H9 (cell line): ENCODE data around the gene LLGL2. TPM values are rescaled to one million over a fixed set of nuclear protein-coding genes. Genes with fewer than 3 reads are reported as not detected.

Source experiments
- DNase-seq: peaks from one replicate; pipeline ENCODE4 v3.0.0-alpha.2; 2017
- H2AFZ ChIP-seq: one replicate; pipeline ENCODE4 v1.6.1; 2013; ENCODE audit warnings: mild to moderate bottlenecking, low read length, control low read depth, moderate library complexity
- H2AK5ac ChIP-seq: 2 replicates; pipeline ENCODE4 v1.6.1; 2013; ENCODE audit warnings: low read length, control low read depth, mixed read lengths; ENCODE audit not compliant: insufficient read length
- H2BK120ac ChIP-seq: one replicate; pipeline ENCODE4 v1.6.1; 2013; ENCODE audit warnings: low read depth, mild to moderate bottlenecking, low read length, control low read depth, inconsistent platforms; ENCODE audit not compliant: poor library complexity, severe bottlenecking
- H2BK12ac ChIP-seq: 2 replicates; pipeline ENCODE4 v1.6.1; 2013; ENCODE audit warnings: low read length, control low read depth, mixed read lengths, low read depth; ENCODE audit not compliant: insufficient read length
- H2BK15ac ChIP-seq: 2 replicates; pipeline ENCODE4 v1.6.1; 2013; ENCODE audit warnings: low read depth, low read length, control low read depth
- H2BK20ac ChIP-seq: one replicate; pipeline ENCODE4 v1.6.1; 2013; ENCODE audit warnings: low read depth, mild to moderate bottlenecking, low read length, control low read depth, inconsistent platforms; ENCODE audit not compliant: poor library complexity, severe bottlenecking
- H2BK5ac ChIP-seq: 2 replicates; pipeline ENCODE4 v1.6.1; 2013; ENCODE audit warnings: low read length, control low read depth, mixed read lengths; ENCODE audit not compliant: insufficient read length
- H3K14ac ChIP-seq: 2 replicates; pipeline ENCODE4 v1.6.1; 2013; ENCODE audit warnings: low read length, control low read depth; ENCODE audit not compliant: insufficient read depth
- H3K18ac ChIP-seq: 2 replicates; pipeline ENCODE4 v1.6.1; 2013; ENCODE audit warnings: low read depth, mild to moderate bottlenecking, mixed read lengths, low read length, control low read depth; ENCODE audit not compliant: insufficient read length
- H3K23ac ChIP-seq: 2 replicates; pipeline ENCODE4 v1.6.1; 2013; ENCODE audit warnings: low read length, control low read depth, mixed read lengths, low read depth; ENCODE audit not compliant: insufficient read length
- H3K23me2 ChIP-seq: 2 replicates; pipeline ENCODE4 v1.6.1; 2013; ENCODE audit warnings: low read depth, mild to moderate bottlenecking, mixed read lengths, low read length, control low read depth; ENCODE audit not compliant: insufficient read length, poor library complexity, severe bottlenecking
- H3K27ac ChIP-seq: 2 replicates; pipeline ENCODE4 v1.5.1; 2013; ENCODE audit warnings: low read length, control low read depth, mixed read lengths, low read depth; ENCODE audit not compliant: insufficient read length
- H3K27me3 ChIP-seq: 2 replicates; pipeline ENCODE4 v1.6.1; 2013; ENCODE audit warnings: low read length, control low read depth, inconsistent platforms; ENCODE audit not compliant: insufficient read depth
- H3K4ac ChIP-seq: 2 replicates; pipeline ENCODE4 v1.6.1; 2013; ENCODE audit warnings: low read depth, mild to moderate bottlenecking, control low read depth, inconsistent platforms, low read length, moderate library complexity
- H3K4me1 ChIP-seq: 2 replicates; pipeline ENCODE4 v1.6.1; 2013; ENCODE audit warnings: low read length, control low read depth, inconsistent platforms; ENCODE audit not compliant: insufficient read depth
- H3K4me2 ChIP-seq: 2 replicates; pipeline ENCODE4 v1.6.1; 2013; ENCODE audit warnings: low read length, control low read depth, mixed read lengths; ENCODE audit not compliant: insufficient read length, insufficient read depth
- H3K56ac ChIP-seq: 2 replicates; pipeline ENCODE4 v1.6.1; 2013; ENCODE audit warnings: low read depth, mild to moderate bottlenecking, mixed read lengths, low read length, control low read depth; ENCODE audit not compliant: insufficient read length
- H3K79me1 ChIP-seq: 2 replicates; pipeline ENCODE4 v1.6.1; 2013; ENCODE audit warnings: low read depth, mild to moderate bottlenecking, moderate library complexity, low read length, control low read depth, inconsistent platforms; ENCODE audit not compliant: insufficient read depth, poor library complexity, severe bottlenecking
- H3K79me2 ChIP-seq: 2 replicates; pipeline ENCODE4 v1.6.1; 2013; ENCODE audit warnings: low read length, control low read depth, inconsistent platforms; ENCODE audit not compliant: insufficient read depth
- H3K9ac ChIP-seq: 2 replicates; pipeline ENCODE4 v1.6.1; 2013; ENCODE audit warnings: low read length, control low read depth, mixed read lengths; ENCODE audit not compliant: insufficient read length; ENCODE audit errors: extremely low read depth
- H3K9me3 ChIP-seq: one replicate; pipeline ENCODE4 v1.6.1; 2013; ENCODE audit warnings: low read depth, low read length, inconsistent platforms; ENCODE audit not compliant: control insufficient read depth
- H3T11ph ChIP-seq: one replicate; pipeline ENCODE4 v1.6.1; 2013; ENCODE audit warnings: mild to moderate bottlenecking, low read length, control low read depth, inconsistent platforms
- H4K20me1 ChIP-seq: one replicate; pipeline ENCODE4 v1.6.1; 2013; ENCODE audit not compliant: control insufficient read depth, insufficient read length, insufficient read depth
- H4K5ac ChIP-seq: 2 replicates; pipeline ENCODE4 v1.6.1; 2013; ENCODE audit warnings: low read depth, mild to moderate bottlenecking, mixed read lengths, low read length, control low read depth; ENCODE audit not compliant: insufficient read length
- H4K8ac ChIP-seq: replicated peaks from 2 replicates; pipeline ENCODE4 v1.6.1; 2013; ENCODE audit warnings: low read length, control low read depth, mixed read lengths, low read depth; ENCODE audit not compliant: insufficient read length
- H4K91ac ChIP-seq: 2 replicates; pipeline ENCODE4 v1.6.1; 2013; ENCODE audit warnings: low read depth, mild to moderate bottlenecking, moderate library complexity, mixed read lengths, low read length, control low read depth; ENCODE audit not compliant: insufficient read length
- H3K27ac Mint-ChIP-seq, 3 experiments: 2 replicates in 2 of 3; 3 replicates in 1 of 3; pipeline ENCODE4 v1.8.0; 2020 to 2021; ENCODE audit warnings: mixed read lengths in 3 of 3, mild to moderate bottlenecking in 1 of 3, moderate library complexity in 1 of 3
- H3K27me3 Mint-ChIP-seq: 2 replicates; pipeline ENCODE4 v1.8.0; 2021; ENCODE audit warnings: low read depth, mild to moderate bottlenecking, moderate library complexity, mixed read lengths
- H3K36me3 Mint-ChIP-seq, 3 experiments: 2 replicates in 2 of 3; 3 replicates in 1 of 3; pipeline ENCODE4 v1.8.0; 2020 to 2021; ENCODE audit warnings: low read depth in 3 of 3, mixed read lengths in 3 of 3; ENCODE audit not compliant: insufficient read depth in 1 of 3
- H3K4me1 Mint-ChIP-seq, 2 experiments: 2 replicates each; pipeline ENCODE4 v1.8.0; 2020; ENCODE audit warnings: mixed read lengths in 2 of 2
- H3K4me3 Mint-ChIP-seq, 2 experiments: 2 replicates in 1 of 2; 3 replicates in 1 of 2; pipeline ENCODE4 v1.8.0; 2020 to 2021; ENCODE audit warnings: mild to moderate bottlenecking in 2 of 2, mixed read lengths in 2 of 2, moderate library complexity in 1 of 2
- H3K9me3 Mint-ChIP-seq, 2 experiments: 2 replicates in 1 of 2; 3 replicates in 1 of 2; pipeline ENCODE4 v1.8.0; 2020; ENCODE audit warnings: mild to moderate bottlenecking in 2 of 2, mixed read lengths in 2 of 2, moderate library complexity in 1 of 2
- WGBS: extraction: QIAGEN DNeasy Blood & Tissue Kit; methylation state at CpG from one replicate; pipeline ENCODE4 v1.1.7; 2013; ENCODE audit warnings: missing lambda C conversion rate, low lambda C conversion rate, mixed read lengths; ENCODE audit not compliant: insufficient read length; ENCODE audit errors: extremely low coverage; 5-methylcytosine and 5-hydroxymethylcytosine counted together
- total RNA-seq: library from RNA; stranded (reverse); gene quantifications from 2 replicates; pipeline ENCODE4 v1.2.1, GENCODE V29; 2021
- TF ChIP-seq, protein P1 (sequence below): fragments of 200-600 bp; sonication (generic); conservative IDR thresholded peaks from 3 replicates; pipeline ENCODE4 v1.8.0; 2021; ENCODE audit warnings: antibody characterized with exemption, mild to moderate bottlenecking

LLGL2 gene
- total RNA-seq, 1 experiment from 2014 or later = 90.4 TPM

DNA sequence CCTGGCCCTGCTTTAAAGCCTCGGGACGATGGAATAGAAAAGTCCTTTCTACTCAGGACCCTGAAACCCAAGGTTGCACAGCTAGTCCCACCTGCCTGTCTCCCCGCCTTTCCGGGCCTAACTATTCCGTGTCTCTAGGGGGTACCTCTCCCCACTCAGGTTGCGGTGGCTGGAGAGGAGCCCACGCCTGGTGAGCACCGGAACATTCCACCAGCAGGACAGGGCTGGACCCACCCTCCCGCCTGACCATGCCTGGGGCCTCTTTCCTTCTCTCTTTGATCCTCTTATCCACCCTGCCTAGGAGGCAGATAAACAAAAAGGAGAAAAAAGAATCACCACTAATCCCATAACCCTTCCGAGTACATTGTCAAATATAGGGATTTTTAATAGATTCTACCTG lies 10.9 kb downstream of the LLGL2 start:
- Histone ChIP-seq H3K4ac (no peak overlapping the region), H2BK20ac (no peak overlapping the region), H2AFZ (no peak overlapping the region), H2AK5ac (no peak overlapping the region), H3K23ac (no peak overlapping the region), H3K18ac (no peak overlapping the region), H3K27ac (no peak overlapping the region), H3K79me2 (no peaks in the 10 kb centered on the region), H4K5ac (no peak overlapping the region), H2BK12ac (no peak overlapping the region), H3K4me2 (no peak overlapping the region), H3K23me2 (no peaks in the 10 kb centered on the region), H3K9me3 (no peaks in the 10 kb centered on the region), H3T11ph (no peak overlapping the region), H3K27me3 (no peaks in the 10 kb centered on the region), H3K79me1 (no peaks in the 10 kb centered on the region), H4K91ac (no peak overlapping the region), H4K8ac (no peak overlapping the region), H4K20me1 (no peaks in the 10 kb centered on the region), H3K14ac (no peak overlapping the region), H3K4me1 (no peaks in the 10 kb centered on the region), H2BK5ac (no peak overlapping the region), H3K56ac (no peak overlapping the region), H2BK15ac (no peak overlapping the region), H2BK120ac (no peak overlapping the region), H3K9ac (no peak overlapping the region)
- DNase-seq = no peak
- peaks cover 3 to 14% of the 10 kb centered on the region in 2 experiments; a peak in 3 of 4 replicates for H3K4me1 Mint-ChIP-seq
- H3K27ac Mint-ChIP-seq = peak overlapping the region in 1 of 3 experiments; percentile 59; a peak in 1 of 7 replicates
- no peaks in the 10 kb centered on the region for H3K27me3 Mint-ChIP-seq
- H3K9me3 Mint-ChIP-seq = no peaks in the 10 kb centered on the region
- TF ChIP-seq, protein P1, sequence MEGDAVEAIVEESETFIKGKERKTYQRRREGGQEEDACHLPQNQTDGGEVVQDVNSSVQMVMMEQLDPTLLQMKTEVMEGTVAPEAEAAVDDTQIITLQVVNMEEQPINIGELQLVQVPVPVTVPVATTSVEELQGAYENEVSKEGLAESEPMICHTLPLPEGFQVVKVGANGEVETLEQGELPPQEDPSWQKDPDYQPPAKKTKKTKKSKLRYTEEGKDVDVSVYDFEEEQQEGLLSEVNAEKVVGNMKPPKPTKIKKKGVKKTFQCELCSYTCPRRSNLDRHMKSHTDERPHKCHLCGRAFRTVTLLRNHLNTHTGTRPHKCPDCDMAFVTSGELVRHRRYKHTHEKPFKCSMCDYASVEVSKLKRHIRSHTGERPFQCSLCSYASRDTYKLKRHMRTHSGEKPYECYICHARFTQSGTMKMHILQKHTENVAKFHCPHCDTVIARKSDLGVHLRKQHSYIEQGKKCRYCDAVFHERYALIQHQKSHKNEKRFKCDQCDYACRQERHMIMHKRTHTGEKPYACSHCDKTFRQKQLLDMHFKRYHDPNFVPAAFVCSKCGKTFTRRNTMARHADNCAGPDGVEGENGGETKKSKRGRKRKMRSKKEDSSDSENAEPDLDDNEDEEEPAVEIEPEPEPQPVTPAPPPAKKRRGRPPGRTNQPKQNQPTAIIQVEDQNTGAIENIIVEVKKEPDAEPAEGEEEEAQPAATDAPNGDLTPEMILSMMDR = no peak
- H3K4me3 Mint-ChIP-seq = no peak overlapping the region
- H3K36me3 Mint-ChIP-seq = peaks cover 3 to 26% (median 13%) of the 10 kb centered on the region in 3 experiments; a peak in 6 of 7 replicates
- no CpG with 5 or more reads among the region's 10 CpGs for WGBS
